HG03066 (cell line): ENCODE data around the gene MID1IP1.

ENCODE experiments used
- ATAC-seq: cut with Tn5 transposase; IDR thresholded peaks from one replicate; pipeline ENCODE4 v1.9.1; 2021; ENCODE audit warnings: low read depth; ENCODE audit not compliant: unreplicated experiment

MID1IP1 gene

DNA sequence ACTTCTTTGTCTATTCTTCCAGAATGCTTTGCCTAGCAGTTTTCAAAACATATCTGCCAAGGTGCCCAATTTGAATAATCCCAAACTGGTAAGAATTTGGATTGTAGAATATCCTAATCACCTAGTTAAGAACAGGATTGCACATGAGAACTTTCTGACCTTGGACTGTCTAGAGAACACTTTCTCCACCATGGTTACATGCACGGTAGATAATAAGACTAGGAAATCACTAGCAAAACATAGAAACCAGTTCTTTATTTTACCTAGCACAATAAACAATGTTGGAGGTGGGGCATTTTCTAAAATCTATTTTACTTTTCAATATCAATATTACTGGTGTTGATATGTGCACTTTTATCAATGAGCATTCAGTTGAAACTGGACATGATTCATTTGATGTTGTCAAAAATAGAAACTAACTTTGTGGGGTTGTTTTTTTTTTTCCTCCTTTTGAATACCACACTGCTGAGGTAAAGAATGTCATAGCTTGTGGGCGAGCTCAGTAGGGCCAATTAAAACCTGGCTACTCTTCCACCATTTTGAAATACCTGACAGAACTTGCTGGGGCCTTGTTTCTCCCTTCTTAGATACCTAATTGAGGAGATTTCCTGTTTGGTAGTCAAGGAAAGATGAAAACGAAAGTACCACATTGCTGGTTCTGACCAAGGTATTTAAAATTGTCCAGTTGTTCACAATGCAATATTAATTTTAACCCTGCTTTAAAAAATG lies 10.4 kb downstream of the MID1IP1 start:
- no peak for ATAC-seq

DNA sequence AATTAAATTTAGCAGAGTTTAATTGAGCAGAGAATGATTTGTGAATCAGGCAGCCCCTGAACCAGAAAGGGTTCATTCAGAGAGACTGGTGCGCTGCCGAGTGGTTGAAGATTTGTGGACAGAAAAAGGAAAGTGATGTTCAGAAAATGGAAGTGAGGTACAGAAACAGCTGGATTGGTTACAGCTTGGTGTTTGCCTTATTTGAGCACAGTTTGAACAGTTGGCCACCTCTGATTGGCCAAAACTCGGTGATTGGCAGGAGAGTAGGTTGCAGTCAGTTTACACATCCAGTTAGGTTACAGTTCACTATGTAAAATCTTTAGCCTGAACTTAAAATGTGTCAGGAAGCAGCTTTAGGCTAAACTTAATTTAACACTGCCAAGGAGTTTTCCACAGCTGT lies 14.9 kb downstream of the MID1IP1 start:
- ATAC-seq, result no peak

DNA sequence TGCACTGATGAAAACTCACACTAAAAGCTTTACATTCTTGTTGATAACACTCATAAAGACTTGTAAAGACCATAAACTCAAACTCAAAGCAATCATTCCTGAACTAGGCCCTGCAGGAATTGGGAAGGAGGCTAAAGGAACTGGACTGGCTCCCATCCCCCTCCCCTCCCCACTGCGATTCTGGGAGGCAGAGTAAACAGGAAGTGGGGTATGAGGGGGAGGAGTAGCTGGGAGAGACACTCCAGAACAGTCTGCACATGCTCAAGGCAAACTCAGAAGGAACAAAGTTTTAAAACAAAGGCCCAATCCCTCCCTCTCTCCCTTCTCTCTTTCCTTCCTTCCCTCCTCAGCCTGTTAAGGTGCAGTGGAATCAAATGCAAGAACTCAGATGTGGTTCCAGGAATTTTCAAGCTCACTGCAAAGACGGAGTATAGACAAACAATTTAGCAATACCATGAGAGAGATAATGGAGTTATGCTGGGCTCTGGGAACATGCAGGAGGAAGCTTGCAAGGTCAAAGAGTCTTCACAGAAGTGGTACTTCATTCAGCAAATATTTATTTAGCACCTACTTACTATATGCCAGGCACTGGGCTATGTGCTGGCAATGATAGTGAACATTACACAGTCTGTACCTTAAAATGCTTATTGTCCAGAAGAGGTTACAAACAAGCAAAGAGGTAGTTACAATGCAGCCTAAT lies 15.9 kb downstream of the MID1IP1 start:
- ATAC-seq, result no peak

DNA sequence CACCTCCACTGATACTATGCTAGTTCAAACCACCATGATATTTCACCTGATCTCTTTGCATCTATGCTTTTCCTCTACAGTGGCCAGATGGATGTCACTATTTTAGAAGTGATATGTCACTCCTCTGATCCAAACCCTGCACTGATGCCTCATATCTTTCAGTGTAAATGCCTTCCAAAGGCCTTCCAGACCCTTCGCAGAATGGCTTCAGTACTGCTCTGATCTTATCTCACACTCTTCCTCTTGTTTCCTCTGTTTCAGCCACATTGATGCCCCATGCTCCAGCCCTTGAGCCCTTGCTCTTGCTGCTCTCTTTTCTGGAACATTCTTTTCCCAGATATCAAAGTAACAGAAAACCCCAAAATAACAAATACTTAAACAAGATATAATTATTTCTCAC lies 17.9 kb downstream of the MID1IP1 start:
- ATAC-seq, result no peak

DNA sequence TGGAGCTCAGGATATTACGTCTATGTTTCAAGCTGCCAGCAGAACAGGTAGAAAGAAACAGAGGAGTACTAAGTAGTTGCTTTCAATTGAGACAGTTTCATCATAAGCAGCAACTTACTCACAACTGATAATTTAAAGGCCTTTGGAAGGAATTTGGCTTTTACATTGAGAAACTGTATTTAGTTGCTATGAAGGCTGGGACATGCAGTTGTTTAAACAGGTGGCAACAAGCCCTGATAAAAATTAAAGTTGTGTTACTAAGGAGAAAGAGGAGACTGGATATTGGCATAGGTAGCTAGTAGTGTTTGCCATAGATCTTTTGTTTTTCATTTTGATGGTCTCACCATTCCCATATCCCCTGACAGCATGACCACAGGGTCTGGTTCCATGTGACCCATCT lies 18.4 kb downstream of the MID1IP1 start:
- no peak for ATAC-seq

DNA sequence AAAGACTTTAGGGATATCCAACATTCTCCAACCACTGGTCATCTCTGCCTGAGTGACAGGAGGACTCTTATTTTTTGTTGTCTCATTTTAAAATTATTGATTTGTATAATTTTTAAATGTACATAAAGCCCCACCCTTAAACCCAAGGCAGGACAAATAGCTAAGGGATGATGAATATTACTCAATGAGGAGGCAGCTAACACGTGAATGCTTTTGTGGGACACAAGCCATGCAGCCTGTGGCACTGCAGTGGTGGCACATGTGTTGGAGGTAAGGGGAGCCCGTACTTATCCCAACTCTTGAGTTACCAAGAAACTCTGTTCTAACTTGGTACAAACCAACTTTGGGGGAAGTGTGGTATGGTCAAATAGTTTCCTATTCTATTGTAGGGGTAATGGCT lies 19.5 kb downstream of the MID1IP1 start:
- ATAC-seq, result no peak

DNA sequence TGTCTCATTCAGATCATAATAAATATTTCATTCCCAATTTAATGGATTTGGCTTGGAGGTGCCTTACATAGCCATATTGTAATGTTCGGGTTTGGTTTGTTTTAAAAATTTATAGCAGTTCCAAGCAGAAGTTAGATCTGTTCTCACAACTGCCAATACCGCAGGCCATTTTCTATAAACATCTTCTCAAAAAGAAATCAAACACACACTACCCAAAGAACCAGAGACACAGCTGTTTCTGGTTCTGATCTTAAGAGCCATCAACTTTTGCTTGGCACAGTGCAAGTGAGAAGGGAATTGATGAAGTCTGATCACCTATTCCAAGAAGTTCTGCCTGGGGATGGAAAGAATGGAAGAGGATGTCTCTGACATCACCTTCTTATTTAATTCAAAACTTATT lies 22.9 kb downstream of the MID1IP1 start:
- no peak for ATAC-seq

DNA sequence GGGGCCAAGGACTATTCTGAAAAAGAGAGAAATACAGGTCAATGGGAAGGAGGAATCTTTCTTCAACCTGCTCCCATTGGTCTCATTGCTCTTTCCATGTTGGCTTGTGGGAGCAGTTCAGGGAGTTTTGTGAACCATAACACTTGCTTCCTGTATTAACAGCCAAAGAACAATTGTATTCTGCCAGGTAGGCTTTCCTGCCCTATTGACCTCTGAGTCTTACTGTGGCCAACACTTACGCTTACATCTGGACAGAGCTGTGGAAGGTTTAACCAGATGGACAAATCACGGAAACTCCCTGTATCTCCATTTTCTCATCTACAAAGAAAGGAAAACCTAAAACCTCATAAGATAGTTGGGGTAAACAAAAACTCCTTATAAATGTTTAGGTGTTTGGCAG lies 30.7 kb downstream of the MID1IP1 start:
- no peak for ATAC-seq

DNA sequence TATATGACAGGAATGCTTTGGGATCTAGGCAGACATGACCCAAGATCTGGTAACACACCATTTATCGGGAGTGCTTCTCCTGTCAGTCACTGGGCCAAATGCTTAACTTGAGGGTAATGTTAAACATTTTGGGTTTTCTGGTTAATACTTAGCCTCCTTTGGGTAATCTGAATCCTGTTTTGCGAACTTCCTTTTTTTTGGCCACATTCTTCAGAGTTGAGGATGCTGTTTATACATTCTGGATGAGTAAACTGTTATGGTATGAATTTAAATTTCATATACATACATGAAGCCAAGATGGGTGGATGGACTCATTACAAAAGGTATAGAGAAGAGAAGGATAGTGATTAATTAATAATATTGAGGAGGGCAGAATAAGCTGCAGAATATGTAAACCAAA lies 36.1 kb downstream of the MID1IP1 start:
- ATAC-seq, result no peak

DNA sequence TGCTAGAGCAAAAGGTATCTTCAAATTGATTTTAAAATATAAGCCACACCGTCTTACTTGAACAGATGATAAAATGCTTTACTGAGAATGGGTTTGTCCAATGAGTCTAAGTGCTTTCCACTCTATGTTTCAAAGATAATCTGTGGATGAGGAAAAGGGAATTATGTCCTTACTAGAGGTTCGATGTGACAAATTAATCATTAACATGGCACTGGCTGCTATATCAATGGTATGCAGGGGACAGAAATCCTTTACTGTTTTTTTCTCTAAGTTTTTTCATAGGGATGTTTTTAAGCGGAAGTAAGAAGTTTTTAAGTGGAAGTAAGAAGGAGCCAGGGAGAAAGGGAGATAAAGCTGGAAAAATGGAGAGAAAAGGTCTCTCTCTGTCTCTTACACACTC lies 38.0 kb downstream of the MID1IP1 start:
- ATAC-seq, result no peak

DNA sequence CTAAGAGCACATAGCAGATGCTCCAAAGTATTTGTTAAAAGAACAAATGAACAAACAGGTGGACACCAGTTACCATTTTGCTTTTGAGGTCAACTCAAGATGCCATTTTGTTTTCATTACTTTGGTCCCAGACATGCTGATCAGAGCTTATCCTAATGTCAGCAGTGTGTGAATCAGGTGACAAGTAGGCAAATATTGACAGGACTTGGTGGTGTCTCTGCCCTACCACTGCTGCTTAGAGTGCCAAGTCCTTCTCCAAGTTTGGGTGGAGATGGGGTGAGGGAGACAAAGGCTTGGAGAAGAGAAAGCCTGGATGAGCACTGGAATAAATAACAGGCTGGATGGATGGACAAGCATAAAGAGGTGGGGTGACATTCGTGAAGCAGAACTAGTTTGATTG lies 38.7 kb downstream of the MID1IP1 start:
- ATAC-seq, result no peak

DNA sequence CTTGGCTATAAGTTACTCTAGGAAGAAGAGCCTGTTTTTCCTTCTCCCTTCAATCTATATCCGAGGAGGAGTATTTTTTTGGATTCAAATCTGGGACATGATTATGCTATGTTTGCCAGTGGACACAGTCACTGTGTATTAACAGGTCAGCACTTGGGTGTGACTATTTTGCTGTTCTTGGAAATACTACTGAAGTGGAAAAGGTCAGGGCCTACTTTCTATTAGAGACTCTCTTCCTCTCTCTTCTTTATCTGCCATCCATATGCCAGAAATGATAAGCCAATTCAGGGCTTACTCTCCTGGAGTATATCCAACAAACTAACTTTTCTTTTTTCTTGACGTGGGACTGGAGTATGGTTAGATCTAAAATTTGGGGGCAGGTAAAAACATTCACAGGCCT lies 40.5 kb downstream of the MID1IP1 start:
- no peak for ATAC-seq

DNA sequence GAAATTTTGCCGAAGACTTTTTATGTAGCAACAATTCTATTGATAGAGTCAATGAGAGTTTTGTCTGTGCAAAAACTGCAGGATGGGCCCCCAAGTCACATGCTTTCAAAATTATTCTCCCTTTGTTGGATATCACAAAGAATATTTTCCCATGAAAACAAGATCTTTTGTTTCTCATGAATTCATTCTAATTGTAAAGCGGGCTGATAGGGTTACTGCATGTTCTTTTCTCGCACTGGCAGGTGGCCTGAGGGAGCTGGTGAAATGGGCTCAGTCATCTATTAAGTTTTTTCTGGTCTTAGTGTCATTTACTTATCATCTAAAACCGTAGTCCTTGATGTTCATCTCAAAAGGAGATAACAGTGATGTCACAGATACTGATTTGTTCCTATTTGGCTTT lies 44.2 kb downstream of the MID1IP1 start:
- ATAC-seq, result no peak

DNA sequence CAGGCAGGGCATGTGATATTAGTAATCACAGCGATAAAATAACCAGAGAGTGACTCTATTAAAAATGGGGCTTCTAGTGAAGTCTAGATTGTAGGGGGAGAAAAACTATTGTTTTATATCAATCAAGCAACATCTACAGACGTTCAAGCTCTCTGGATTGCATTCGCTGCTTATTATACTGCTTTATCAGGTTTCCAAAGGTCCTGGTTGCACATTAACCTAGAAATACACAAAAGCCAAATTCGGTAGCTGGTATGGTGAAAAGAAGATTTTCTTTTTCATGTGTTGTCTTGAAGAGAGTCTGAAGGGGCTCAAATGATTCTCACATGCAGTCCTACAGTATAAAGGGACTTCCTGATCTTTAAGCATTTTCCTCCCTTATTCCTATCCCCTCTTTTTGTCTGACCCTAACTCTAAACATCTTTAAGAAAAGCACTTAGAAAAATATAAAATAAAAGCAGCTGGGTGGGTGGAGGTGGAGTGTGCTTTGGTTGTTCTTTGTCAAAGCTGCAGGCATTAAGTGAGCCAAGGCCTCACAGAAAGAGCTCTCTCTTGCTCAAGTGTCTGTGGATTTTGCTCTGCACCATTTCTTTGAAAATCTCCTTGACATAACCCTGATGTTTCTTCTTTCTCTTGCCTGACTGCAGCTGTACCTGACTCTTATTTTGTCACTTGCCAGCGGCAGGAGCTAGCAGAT lies 46.1 kb downstream of the MID1IP1 start:
- ATAC-seq, result no peak

DNA sequence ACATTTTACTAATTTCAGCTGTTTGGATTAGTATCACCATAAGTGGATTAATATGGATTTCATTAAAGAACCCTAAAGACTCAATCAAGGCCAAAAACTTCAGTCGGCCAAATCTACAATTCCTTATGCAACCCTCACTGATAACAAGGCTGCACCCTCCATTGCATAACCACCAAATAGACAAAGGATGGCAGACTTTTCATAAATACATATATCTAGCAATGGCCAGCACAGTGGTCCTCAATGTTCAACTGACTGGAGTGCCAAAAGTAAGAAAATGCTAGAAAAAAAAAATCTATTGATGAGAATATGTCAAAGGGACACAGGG lies 46.6 kb downstream of the MID1IP1 start:
- ATAC-seq, result no peak

DNA sequence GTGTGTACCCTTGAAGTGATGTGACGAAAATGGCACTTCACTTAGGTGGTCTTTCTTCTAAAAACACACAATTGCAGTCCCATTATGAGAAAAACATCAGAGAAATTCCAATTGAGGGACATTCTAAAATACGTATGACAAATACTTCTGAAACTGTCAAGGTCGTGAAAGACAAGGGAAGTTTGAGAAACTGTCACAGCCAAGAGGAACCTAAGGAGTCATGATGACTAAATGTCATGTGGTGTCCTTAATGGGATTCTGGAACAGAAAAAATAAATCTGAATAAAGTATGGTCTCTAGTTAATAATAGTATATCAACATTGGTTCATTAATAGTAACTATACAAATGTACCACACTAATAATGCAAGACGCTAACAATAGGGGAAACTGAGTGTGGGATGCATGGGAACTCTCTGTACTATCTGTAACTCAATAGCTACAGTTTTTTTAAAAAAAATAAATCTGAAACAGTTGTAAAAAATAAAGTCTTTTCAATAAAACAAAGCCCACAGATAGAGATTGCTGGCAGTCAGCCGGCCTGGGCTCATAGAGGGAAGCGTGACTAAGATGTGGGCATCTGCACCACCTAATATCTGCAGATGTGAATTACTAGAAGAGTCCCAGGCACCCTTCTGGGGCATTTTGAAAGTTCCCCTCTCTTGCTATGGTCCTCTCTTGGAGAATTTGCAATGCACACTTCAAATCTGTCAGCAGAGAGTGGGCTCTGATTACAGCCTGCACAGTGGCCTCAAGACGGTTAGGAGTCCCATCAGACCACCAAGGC lies 47.6 kb downstream of the MID1IP1 start:
- no peak for ATAC-seq

DNA sequence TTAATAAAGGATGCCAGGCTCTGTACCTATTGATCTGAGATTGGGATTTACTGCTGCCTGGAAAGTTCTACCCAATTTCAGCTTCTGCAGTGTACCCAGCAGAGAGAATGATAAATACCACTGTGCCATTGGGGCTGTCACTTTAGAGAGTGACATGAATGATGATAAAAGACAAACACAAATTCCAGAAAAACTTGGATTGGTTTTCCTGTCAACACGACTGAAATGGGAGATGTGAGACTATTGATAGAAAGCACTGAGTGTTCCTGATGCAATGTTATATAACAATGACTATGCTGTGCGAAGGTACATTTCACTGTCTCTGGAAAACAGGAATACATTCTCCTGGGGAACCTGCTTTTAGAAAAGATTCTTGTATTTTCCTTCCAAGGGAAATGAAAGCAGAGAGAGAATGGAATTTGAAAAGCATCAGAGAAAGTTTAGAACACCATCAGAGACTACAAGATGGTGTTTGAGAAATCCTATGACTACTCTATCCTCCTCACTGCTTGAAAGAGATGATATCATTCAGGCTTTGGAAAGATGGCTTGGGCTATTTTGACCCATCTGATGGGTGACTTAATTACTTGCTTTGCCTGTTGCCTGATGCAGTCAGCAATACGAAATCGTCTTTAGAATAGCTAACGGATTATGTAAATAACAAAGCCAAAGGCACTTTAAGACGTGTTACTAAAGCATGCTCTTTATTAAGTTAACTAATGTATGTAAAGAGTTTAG lies 49.7 kb downstream of the MID1IP1 start:
- ATAC-seq, result no peak

DNA sequence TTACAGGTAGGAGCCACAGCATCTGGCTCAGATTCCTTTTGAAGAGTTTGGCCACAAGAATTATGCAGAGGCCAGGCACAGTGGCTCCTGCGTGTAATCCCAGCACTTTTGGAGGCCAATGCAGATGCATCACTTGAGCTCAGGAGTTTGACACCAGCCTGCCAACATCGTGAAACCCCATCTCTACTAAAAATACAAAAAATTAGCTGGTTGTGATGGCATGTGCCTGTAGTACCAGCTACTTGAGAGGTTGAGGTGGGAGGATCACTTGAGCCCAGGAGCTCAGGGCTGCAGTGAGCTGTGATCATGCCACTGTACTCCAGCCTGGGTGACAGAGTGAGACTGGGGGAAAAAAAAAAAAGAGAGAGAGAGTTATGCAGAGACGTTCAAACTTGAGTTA lies 53.0 kb downstream of the MID1IP1 start:
- ATAC-seq, result no peak
